Putamen (tissue), 1 donor: ENCODE data around the gene ATP6V1B1.

Experiments
- DNase-seq: peaks from one replicate; pipeline ENCODE4 v3.0.0-alpha.2; 2016; ENCODE audit warnings: low spot score

The ATP6V1B1 gene

DNA sequence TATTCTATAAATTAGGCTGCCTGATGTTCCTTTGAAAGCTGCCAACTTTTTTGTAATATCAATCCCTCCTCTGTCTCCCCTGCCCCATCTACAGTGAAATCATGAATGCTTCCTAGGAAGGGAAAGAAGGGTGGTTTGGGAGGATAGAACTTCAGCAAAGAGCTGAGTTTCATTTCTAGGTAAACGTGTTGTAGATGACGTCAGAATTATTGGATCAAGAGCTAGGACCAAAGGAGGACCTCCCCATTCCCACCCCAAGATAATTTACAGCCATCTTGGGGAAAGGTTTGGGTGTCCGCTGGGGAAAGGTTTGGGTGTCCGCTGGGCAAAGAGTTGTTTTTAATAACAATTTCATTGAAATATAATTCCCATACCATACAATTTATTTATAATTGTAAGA is 31.5 kb downstream of the ATP6V1B1 start:
- no peak for DNase-seq

DNA sequence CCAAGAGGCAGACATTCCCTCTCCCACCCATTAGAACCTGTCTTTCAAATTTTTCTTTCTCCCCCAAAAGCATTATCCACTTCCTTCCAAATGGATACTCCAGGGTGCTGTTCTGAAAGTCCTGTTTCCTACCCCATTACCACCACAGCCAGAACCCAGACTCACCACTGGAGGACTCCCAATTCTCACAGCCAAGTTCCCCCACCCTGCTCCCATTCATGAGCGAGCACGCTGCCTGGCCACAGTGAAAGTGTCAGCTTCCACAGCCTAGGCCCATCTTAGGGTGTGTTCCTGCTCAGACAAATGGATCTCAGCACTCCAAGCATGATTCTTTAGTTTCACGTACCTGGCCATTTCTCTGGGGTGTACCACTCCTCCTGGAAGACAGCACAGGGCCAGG is 38.9 kb downstream of the ATP6V1B1 start:
- DNase-seq = no peak

DNA sequence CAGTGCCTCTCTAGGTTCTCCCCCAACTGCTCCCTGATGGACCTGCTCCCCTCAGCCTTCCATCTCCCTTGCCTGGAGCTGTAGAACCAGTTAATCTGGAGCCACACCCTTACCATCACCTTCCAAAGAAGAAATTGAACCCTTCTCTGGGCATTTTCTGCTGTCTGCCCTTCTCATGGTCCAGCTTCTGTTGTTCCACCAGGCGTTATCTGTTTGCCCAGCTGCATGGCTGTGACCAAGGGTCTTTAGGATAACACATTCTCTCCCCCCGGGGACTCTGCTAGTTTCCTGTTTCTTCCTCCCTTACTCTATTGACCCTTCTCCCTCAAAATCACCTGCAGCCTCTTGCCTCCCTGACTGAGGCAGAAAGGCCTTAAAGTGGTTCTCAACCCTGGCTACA is 39.5 kb downstream of the ATP6V1B1 start:
- DNase-seq = no peak

GRCh38 chr2:70977605-70978205 is 42.0 kb downstream of the ATP6V1B1 start:
- no peak for DNase-seq

DNA sequence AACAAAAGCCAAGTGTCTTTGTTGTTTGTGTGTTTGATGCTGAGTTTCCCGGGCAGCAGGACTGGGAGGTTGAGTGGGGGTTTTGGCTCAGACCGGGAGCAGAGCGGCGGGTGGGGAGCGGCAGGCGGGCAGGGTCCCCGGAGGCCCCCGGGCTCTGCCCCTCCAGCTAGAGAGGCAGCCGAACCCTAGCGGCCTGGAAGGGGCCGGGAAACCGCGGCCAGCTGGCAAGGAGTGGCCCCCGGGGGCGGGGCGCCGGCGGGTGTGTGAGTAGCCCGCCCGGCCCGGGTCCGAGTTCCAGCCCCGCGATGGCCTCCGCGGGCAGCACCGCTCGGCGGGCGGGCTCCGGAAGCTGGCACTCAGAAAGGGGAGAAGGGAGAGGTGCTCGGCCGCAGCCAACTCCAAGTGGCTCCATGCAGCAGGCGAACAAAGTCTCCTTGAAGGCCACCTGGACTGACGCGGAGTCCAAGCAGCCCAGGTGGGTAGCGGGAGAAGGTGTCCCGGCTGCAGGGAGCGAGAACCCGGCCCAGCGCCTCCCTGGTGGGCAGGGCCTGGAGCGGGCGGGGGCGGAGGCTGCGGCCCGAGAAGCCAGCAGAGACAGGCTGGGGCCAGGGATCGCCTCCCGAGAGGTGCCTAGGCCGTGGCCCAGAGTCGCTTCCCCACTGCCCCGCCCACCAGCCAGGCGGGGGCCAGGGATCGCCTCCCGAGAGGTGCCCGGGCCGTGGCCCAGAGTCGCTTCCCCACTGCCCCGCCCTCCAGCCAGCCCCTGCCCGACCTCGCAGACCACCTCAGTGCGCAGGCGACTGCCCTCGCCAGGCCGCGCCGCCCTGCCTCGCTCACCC is 42.9 kb downstream of the ATP6V1B1 start, which contains the start of gene ANKRD53:
TSS of gene ANKRD53 (plus strand) at position 290 of the 839 bp plus-strand sequence. CDS start at position 306, 16 bp downstream.
- no peak for DNase-seq

GRCh38 chr2:70979180-70979488 is 43.4 kb downstream of the ATP6V1B1 start:
- DNase-seq = no peak

DNA sequence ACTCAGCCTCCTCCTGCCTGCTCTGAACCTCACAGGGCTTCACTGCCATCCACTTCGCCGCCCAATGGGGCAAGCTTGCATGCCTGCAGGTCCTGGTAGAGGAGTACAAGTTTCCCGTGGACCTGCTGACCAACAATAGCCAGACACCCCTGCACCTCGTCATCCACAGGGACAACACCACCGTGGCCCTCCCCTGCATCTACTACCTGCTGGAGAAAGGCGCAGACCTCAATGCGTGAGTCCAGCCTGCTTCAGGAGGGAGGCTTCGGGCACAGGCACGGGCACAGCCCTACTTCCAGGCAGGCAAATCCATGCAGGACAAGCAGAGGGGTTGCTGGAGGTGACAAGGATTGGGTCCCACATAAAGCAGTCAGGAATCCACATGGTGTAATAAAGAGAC is 43.9 kb downstream of the ATP6V1B1 start:
- DNase-seq = no peak

- no peak for DNase-seq
These were observed 45.7 kb downstream of the ATP6V1B1 start for GRCh38 chr2:70981421-70981820.

DNA sequence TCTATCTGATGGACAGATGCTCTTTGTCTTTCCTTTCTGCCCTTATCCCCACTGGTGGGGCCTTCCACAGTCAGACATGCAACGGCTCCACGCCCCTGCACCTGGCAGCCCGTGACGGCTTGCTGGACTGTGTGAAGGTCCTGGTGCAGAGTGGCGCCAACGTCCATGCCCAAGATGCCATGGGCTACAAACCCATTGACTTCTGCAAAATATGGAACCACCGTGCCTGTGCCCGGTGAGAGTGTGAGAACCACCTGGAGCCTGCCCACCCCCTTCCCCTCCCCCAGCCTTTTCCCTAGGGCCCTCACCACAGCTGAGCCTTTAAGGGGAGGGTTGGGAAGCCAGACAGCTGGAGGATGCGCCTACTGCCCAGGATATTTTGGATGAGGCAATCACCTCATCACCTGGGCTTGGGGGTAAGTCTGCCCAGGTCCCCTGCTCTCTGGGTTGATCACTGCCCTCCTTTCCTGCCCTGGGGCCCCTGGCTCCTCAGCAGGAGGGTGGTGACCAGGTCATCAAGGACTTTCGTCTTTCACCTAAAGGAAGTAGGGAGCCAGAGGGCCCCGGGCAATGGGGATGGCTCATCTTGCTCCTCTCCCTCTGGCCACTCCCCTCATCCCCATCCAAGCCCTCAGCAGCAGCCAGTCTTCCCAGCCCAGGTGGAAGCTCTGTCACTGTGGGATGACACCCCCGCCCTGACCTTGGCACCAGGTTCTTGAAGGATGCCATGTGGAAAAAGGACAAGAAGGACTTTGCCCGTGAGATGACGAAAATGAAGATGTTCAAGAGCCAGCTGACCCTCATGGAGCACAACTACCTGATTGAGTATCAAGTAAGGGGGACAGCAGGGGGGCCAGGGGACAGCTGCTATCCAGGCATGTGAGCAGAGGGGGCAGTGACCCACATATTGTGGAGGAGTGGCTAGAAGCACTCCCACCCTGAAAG is 46.4 kb downstream of the ATP6V1B1 start:
- DNase-seq = no peak

GRCh38 chr2:70982971-70983370 is 47.3 kb downstream of the ATP6V1B1 start:
- DNase-seq = no peak

GRCh38 chr2:70983506-70984227 is 48.0 kb downstream of the ATP6V1B1 start:
- DNase-seq = no peak

GRCh38 chr2:70984228-70984575 is 48.5 kb downstream of the ATP6V1B1 start:
- DNase-seq = no peak

GRCh38 chr2:70984576-70985282 is 49.0 kb downstream of the ATP6V1B1 start:
- no peak for DNase-seq

- DNase-seq = no peak
These were observed 49.6 kb downstream of the ATP6V1B1 start for GRCh38 chr2:70985283-70985688.

GRCh38 chr2:70985956-70986355 is 50.3 kb downstream of the ATP6V1B1 start:
- no peak for DNase-seq

DNA sequence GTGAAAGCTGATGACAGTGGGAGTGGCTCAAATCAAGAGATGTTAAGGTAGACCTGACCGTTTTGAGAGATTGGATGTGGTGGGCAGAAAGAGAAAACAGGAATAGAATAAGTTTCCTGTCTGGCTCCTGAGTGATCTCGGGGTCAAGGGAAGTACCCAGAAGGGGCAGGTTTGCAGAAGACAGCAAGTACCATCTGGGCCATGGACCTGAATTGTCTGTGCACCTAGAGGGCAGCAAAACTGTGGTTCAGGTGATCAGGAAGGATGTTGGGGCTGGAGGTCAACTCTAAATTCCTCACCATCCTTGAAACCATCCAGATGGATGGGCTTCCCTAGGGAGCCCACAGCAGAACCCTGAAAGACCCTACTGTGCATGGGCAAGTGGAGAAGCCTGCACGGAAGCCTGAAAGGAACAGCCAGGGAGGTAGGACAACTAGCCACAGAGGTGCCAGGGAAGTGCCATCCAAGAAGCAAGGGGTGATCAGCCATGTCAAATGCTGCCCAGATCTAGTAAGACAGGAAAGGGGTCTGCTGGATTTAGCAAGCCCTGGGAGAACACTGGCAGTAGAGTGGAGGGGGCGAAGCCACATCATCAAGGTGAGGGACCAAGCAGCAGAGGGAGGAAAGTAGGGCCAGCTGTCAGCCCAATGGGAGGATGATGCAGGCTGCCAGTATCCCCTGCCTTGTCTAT is 50.9 kb downstream of the ATP6V1B1 start:
- no peak for DNase-seq

GRCh38 chr2:70987386-70987785 is 51.7 kb downstream of the ATP6V1B1 start:
- DNase-seq = no peak

GRCh38 chr2:70988151-70988550 is 52.5 kb downstream of the ATP6V1B1 start:
- DNase-seq = no peak

DNA sequence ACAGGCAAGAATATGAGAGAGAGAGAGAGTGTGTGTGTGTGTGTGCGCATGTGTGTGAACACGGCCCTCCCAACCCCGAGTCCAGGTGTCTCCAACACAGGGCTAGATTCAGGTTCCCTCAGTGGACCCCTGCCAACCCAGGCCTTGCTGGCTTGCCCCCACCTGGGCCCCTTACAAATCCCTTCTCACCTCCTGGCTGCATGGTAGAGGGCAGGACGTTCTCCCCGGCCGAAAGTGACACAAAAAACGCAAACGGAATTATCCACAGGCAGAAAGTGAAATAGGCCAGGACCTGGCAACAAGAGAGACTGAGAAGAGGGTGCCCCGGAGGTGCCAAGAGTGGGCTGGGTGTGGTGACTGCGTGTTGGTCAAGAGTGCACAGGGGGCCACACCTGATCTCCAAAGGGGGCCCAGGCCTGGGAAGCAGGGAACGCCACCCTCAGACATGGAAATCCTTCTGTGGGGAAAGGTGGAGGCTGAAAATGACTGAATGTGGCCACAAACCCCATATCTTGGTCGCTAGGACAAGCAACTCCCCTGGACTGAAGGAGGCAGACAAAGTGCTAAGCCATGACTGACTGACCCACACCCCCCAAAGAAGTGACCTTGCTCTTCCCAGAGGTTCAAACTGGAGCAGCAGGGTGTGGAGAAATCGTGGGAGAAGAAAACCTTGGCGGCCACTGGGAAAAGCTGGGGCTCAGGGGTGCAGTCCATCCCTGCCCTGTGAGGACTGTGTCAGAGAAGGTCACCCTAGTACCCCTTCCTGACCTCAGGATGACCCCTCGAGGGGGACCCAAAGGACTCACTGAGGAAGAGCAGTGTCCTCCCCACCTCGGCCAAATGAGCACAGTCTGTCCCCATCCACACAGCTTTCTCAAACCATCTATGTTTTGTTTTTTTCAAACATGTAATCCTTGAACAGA is 53.3 kb downstream of the ATP6V1B1 start:
- no peak for DNase-seq

GRCh38 chr2:70990216-70990615 is 54.5 kb downstream of the ATP6V1B1 start:
- DNase-seq = no peak
